Tibial nerve (tissue), 4 donors: Measurements from ENCODE around the gene MEGF8. TPM values are rescaled to one million over a fixed set of nuclear protein-coding genes. Genes with fewer than 3 reads are reported as not detected.

Experiments used
- DNase-seq, 2 donors: peaks; one replicate each; pipeline ENCODE4 v3.0.0-alpha.2; 2019; ENCODE audit warnings: low spot score in 2 of 2
- H3K27ac ChIP-seq, 4 donors: fragments of 200-600 bp; sonication (generic) in 3 of 4; one replicate each; pipeline ENCODE4 v1.5.1; 2017 to 2019; ENCODE audit warnings: mild to moderate bottlenecking in 1 of 4
- H3K27me3 ChIP-seq, 2 donors: fragments of 200-600 bp; sonication (generic) in 1 of 2; one replicate each; pipeline versions ENCODE4 v1.5.1 to v1.6.0; 2017 to 2019
- H3K36me3 ChIP-seq, 3 donors: fragments of 200-600 bp; sonication (generic); one replicate each; pipeline ENCODE4 v1.5.1; 2018 to 2019
- H3K4me1 ChIP-seq, 4 donors: fragments of 200-600 bp; sonication (generic) in 3 of 4; one replicate each; pipeline ENCODE4 v1.5.1; 2017 to 2019
- H3K4me3 ChIP-seq, 4 donors: fragments of 200-600 bp; sonication (generic) in 3 of 4; one replicate each; pipeline ENCODE4 v1.5.1; 2017 to 2019; ENCODE audit warnings: mild to moderate bottlenecking in 1 of 4, moderate library complexity in 1 of 4
- H3K9me3 ChIP-seq, 4 donors: fragments of 200-600 bp; sonication (generic) in 3 of 4; one replicate each; pipeline ENCODE4 v1.5.1; 2017 to 2019
- CTCF ChIP-seq, 5 experiments: fragments of 200-600 bp in 3 of 5; fragments of 450-650 bp in 2 of 5; sonication (generic) in 3 of 5; IDR thresholded peaks; one replicate each; pipeline ENCODE4 v1.5.1; 2016 to 2019; ENCODE audit warnings: antibody characterized with exemption in 5 of 5, mild to moderate bottlenecking in 3 of 5, moderate library complexity in 2 of 5
- EP300 ChIP-seq, 2 donors: sonication (generic); formaldehyde crosslinking; IDR thresholded peaks; one replicate each; pipeline ENCODE4 v1.6.1; 2017; ENCODE audit warnings: antibody characterized with exemption in 2 of 2, mild to moderate bottlenecking in 1 of 2
- POLR2A ChIP-seq, 2 donors: fragments of 450-650 bp; IDR thresholded peaks; one replicate each; pipeline ENCODE4 v1.6.1; 2017; ENCODE audit warnings: antibody characterized with exemption in 2 of 2, mild to moderate bottlenecking in 2 of 2, moderate library complexity in 2 of 2
- WGBS, 2 donors: methylation state at CpG; one replicate each; pipeline ENCODE4 v1.1.5; 2018; 5-methylcytosine and 5-hydroxymethylcytosine counted together
- total RNA-seq, 4 donors: library from RNA; depleted of rRNA; stranded (reverse); fragments of >200 nt; gene quantifications; one replicate each; pipeline ENCODE4 v1.1.0, GENCODE V29; 2016

Gene MEGF8
- total RNA-seq, 4 donors from 2014 or later = 17.9 to 33.3 (median 22.4) TPM

DNA sequence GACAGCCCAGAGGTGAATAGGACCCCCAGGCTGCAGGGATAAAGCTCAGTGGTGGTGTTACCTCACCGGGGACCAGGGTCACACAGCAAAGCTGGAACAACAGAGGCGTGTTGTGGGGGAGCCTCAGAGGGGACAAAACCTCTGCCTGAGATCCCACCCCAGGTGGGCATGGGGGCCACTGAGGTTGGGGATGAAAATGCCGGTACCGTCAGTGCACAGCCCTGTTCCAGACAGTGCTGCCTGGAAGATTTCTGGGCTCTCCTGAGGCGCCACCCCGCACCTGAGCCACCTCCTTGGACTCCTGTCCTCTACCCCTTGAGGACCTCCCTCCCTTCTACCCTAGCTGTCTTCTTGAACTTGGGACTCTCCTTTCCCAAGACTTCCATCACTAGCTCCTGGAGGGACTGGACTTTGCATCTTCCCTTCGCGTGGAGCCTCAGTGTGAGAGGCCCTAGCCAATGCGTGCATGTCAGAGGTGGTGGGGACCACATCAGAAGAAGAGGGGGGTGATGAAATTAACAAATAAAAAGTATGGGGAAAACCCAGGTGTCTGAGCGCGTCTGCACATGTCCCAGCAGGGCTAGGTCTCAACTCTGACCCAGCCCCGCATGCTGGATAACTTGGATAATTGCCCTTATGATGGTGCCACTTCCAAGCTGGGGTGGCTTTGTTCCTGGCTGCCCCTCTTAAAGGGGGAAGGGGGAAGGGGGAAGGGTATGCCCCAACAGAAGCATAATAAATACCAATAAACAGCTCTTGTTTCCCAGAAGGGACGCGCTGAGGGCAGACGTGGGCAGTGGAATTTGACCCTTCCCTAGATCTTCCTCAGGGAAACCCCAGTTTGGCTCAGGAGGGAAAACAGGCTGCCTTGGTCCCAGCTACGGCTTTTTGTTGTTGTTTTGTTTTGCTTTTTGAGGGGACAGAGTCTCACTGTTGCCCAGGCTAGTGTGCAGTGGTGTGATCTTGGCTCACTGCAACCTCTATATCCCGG lies 53.1 kb downstream of the MEGF8 start:
- Histone ChIP-seq H3K36me3 (peaks cover 0 to 37% (median 0%) of the 10 kb centered on the region in 3 donors), H3K27ac (no peak overlapping the region), H3K9me3 (no peaks in the 10 kb centered on the region), H3K4me1 (peaks cover 0 to 7% (median 0%) of the 10 kb centered on the region in 4 donors), H3K4me3 (no peak overlapping the region), H3K27me3 (peaks cover 0 to 10% of the 10 kb centered on the region in 2 donors)
- TF ChIP-seq POLR2A (IDR thresholded peaks at IDR 0.05) (no peak), EP300 (IDR thresholded peaks at IDR 0.05) (no peak), CTCF (IDR thresholded peaks at IDR 0.05) (no peak)
- 55 to 56% methylated on average over 17 of the region's 17 CpGs for whole genome bisulfite sequencing, 2 donors
- no peak for DNase-seq

DNA sequence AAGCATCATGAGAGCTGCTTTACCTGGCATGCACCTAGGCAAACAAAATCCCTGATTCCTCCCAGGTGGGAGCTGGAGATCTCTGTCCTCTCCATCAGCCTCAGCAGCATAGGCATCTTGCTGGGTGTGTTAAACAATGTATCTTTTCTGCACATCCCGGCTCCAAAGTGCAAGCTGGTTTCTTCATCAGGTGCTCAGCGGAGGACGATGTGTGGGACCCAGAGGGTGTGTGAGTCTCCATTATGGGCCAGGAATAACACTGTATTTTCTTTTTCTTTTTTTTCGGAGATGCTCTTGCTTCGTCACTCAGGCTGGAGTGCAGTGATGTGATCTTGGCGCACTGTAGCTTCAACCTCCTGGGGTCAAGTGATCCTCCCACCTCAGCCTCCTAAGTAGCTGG lies 54.7 kb downstream of the MEGF8 start:
- Histone ChIP-seq H3K27me3 (peaks cover 0 to 17% of the 10 kb centered on the region in 2 donors), H3K4me1 (peaks cover 0 to 7% (median 0%) of the 10 kb centered on the region in 4 donors), H3K4me3 (no peak overlapping the region), H3K36me3 (peaks cover 0 to 21% (median 0%) of the 10 kb centered on the region in 3 donors), H3K9me3 (no peaks in the 10 kb centered on the region), H3K27ac (no peak overlapping the region)
- no peak for TF ChIP-seq EP300 (IDR thresholded peaks at IDR 0.05)
- TF ChIP-seq POLR2A (IDR thresholded peaks at IDR 0.05) = no peak
- TF ChIP-seq CTCF (IDR thresholded peaks at IDR 0.05) = no peak
- 71 to 75% methylated on average over 6 of the region's 6 CpGs for WGBS, 2 donors
- DNase-seq = no peak

GRCh38 chr19:42386974-42387707 lies 61.7 kb downstream of the MEGF8 start:
- peak; percentile 18 to 52 for DNase-seq
- H3K4me3 ChIP-seq = peak overlapping the region in 3 of 4 donors; percentile 13 to 50 (median 40)
- H3K27me3 ChIP-seq = peaks cover 0 to 61% of the 10 kb centered on the region in 2 donors
- H3K4me1 ChIP-seq = peaks cover 0 to 10% (median 5%) of the 10 kb centered on the region in 4 donors
- TF ChIP-seq CTCF (IDR thresholded peaks at IDR 0.05) (peak; percentile 26 to 54 (median 49)), POLR2A (IDR thresholded peaks at IDR 0.05) (no peak), EP300 (IDR thresholded peaks at IDR 0.05) (no peak)
- 1 to 2% methylated on average over 41 to 48 of the region's 48 CpGs for WGBS, 2 donors
- no peaks in the 10 kb centered on the region for H3K9me3 ChIP-seq
- H3K36me3 ChIP-seq = no peaks in the 10 kb centered on the region
- H3K27ac ChIP-seq = peak overlapping the region in 2 of 4 donors; percentile 17 to 35

GRCh38 chr19:42388851-42389489 lies 63.5 kb downstream of the MEGF8 start:
- Histone ChIP-seq H3K27me3 (peaks cover 0 to 60% of the 10 kb centered on the region in 2 donors), H3K36me3 (no peaks in the 10 kb centered on the region), H3K4me3 (no peak overlapping the region), H3K27ac (no peak overlapping the region), H3K4me1 (peaks cover 0 to 10% (median 5%) of the 10 kb centered on the region in 4 donors), H3K9me3 (no peaks in the 10 kb centered on the region)
- DNase-seq = no peak
- WGBS, 2 donors = 70 to 73% methylated on average over 11 to 18 of the region's 20 CpGs
- TF ChIP-seq POLR2A (IDR thresholded peaks at IDR 0.05) (no peak), EP300 (IDR thresholded peaks at IDR 0.05) (no peak), CTCF (IDR thresholded peaks at IDR 0.05) (no peak)
